IPS DF 19.7 (cell line): ENCODE measurements around the gene CRYBG1.
"Not testable (repeated sequence)": the region's sequence is repeated elsewhere in the genome, so short reads cannot be mapped to it uniquely, and the experiment has no call there.

Experiments used
- DNase-seq: peaks from one replicate; pipeline ENCODE4 v3.0.0-alpha.2; 2013; ENCODE audit warnings: low read depth, low spot score

CRYBG1 gene

DNA sequence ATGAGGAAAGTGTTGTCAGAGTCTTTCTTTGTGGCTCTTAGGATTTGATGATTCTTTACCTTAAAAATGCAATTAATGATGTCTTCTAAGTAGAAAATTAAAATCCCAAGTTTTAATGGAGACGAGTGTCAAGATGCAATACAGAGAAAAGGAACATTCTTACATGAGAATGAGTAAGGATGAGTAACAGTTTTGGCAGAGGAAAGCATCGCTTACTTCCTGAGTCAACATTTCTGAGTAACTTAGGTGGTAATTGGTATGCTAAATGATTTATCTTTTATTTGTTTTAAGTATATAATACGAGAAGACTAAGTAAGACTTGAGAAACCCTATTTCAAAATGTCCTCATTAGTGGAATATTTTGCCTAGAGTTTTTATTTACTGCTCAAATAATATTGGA is 167.5 kb downstream of the CRYBG1 start:
- DNase-seq, result no peak

DNA sequence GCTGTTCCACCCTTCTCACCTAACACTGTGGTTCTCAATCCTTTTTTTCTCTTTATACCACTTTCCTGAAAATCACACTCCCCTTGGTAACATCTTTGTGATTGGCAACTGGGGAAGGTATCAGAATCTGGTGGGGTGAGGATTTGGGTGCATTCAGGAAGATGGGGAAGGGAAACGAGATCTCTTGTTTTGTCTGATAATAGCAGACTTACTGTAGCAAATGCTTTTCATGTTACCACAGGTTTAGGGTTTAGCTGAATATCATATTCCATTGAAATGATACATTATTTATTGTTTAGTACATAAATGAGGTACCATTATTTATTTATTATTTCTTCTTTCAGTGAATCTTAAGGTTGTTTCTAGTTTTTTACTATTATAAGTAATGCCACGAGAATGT is 168.0 kb downstream of the CRYBG1 start:
- no peak for DNase-seq

- no peak for DNase-seq
These were observed 168.9 kb downstream of the CRYBG1 start for GRCh38 chr6:106529438-106529837.

DNA sequence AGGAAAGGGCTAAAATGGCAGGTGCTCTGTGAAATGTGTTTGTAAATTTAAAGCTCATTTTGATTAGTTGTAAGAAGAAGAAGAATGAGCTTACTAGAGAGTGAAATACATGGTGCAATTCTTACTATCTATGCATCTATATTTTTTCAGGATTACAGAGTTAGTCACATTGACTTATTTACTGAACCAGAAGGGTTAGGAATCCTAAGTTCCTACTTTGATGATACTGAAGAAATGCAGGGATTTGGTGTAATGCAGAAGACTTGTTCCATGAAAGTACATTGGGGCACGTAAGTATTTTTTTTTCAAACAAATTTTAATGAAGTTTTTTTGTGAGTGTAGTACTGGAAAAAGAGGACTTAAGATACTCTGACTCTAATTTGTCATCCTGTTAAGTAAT is 169.5 kb downstream of the CRYBG1 start:
- DNase-seq, result no peak

DNA sequence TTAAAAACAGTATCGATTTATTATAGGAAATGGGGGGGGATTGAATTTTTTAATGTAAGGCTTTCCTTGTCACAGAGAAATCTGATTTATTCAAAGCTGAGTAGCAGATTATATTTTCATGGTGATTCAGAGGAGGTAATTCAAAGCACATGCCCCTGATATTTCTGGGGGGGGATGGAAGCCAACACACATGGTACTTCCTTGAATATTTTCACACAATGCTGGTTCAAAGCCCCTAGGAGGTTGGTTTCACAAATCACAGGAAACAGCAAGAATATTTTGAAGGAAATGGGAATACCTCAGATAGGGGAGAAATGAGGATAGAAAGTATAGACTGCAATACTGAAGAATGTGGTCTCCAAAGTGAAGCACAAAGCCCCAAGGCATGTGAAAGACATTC is 170.0 kb downstream of the CRYBG1 start:
- no peak for DNase-seq

DNA sequence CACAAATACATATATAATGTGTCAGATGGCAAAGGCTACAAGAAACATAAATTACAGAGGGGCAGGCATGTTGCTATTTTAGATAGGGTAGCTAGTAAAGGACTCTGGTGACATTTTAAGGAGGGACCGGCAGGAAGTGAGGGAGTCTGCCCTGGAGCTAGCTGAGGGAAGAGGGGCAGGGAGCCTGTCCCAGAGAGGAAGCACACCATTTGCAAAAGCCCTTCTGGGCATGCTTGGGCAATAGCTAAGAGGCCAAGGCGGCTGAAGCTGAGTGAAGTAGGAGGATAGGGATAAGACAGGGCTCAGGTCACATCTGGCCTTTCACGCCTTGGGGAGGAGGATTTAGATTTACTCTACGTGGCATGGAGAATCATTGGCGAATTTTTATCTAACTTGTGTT is 172.5 kb downstream of the CRYBG1 start:
- no peak for DNase-seq

GRCh38 chr6:106534004-106534403 is 173.5 kb downstream of the CRYBG1 start:
- no peak for DNase-seq

GRCh38 chr6:106534564-106534982 is 174.1 kb downstream of the CRYBG1 start:
- no peak for DNase-seq

- no peak for DNase-seq
These were observed 174.5 kb downstream of the CRYBG1 start for GRCh38 chr6:106535012-106535411.

GRCh38 chr6:106536357-106536756 is 175.8 kb downstream of the CRYBG1 start:
- DNase-seq, result no peak

DNA sequence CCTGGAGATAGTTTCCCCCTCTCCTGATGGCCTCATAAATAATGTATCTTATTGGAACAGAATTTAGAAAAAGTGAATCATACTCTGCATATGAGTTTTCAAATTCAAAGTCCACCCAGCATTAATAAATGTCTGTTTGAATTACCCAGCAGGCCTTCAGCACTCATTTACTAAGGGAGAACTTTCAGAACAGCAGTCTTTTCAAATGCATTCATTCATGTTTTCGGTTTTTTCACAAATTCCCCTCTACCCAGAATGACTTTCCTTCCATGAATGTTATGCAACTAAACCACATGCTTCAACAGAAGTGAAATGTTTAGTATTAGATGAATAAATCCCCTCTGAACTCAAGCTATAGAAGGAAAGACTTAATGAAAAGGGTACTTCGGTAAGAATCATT is 176.3 kb downstream of the CRYBG1 start:
- DNase-seq, result no peak

- DNase-seq, result no peak
These were observed 177.1 kb downstream of the CRYBG1 start for GRCh38 chr6:106537662-106538061.

GRCh38 chr6:106538145-106538544 is 177.6 kb downstream of the CRYBG1 start:
- DNase-seq, result no peak

DNA sequence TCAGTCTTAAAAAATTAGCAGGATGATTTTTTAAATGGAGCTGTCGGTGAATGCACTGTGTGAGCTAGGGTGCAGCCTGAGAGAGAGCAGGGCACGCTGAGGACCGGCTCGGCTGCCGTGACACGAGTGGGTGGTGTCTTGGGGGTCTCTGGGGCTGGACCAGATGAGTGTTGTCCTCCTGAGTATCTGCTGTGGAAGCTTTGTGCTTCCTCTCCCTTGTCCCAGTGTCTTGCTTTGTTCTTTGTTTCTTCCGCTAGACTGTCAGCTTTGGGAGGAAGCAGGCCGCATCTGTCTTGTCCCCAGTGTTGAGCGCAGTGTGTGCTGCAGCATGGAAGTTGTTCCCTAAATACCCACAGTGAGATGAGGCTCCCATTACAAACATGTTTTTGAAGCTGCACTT is 179.4 kb downstream of the CRYBG1 start:
- DNase-seq, result no peak

DNA sequence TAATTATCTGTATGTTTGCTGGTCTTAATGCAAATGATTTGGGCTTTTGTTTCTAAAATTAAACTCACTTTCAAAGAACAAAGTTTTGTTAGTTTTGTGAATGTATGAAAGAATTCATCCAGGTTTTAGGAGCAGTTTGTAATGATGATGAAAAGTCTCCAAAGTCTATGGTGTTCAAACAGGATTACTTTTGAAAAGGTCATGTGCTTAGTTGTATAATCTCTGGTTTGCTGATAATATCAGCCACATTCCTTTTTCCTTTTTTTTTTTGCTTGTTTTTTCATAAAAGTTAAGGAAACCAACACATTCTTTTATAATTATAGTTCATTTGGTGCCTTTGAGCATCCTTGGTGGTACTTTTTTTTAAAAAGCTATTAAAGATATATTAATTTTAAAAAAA is 179.9 kb downstream of the CRYBG1 start:
- DNase-seq, result no peak

DNA sequence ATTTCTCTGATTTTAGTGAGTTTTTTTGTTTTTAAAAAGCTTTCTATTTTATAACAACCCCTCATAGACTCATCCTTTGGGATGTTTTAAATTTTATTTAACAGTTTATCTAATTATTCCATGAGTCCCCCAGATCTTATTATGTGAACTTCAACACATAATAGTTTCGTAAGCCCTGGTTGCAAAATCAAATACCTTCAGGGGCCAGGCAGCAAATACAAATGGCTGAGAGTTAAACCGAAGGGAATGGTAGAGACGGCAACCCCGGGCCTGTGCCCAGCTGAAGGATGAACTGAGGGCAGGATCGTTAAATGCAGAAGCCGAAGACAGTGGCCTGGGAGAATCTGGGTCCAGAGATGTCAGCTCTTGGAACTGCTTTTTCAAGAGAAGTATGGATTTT is 180.4 kb downstream of the CRYBG1 start:
- no peak for DNase-seq

DNA sequence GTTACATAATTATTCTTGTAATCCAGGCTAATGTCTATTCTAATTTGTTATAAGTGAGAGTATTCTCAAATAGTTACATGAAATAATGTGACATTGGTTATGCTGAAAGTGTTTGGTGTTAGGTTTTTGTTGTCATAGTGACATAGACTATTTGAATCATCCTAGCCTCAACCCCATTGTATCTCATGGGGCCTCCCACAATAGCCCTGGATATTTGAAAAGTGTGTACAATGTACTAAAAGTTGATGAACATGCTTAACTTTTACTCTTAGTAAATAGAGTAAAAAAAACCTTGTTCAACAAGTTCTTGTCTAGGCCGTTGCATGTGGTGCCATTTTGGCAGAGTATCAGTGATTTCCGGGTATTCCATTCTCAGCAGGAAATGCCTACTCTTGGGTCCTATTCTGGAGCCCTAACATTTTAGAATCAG is 185.8 kb downstream of the CRYBG1 start:
- no peak for DNase-seq

- no peak for DNase-seq
These were observed 186.3 kb downstream of the CRYBG1 start for GRCh38 chr6:106546691-106547414.

DNA sequence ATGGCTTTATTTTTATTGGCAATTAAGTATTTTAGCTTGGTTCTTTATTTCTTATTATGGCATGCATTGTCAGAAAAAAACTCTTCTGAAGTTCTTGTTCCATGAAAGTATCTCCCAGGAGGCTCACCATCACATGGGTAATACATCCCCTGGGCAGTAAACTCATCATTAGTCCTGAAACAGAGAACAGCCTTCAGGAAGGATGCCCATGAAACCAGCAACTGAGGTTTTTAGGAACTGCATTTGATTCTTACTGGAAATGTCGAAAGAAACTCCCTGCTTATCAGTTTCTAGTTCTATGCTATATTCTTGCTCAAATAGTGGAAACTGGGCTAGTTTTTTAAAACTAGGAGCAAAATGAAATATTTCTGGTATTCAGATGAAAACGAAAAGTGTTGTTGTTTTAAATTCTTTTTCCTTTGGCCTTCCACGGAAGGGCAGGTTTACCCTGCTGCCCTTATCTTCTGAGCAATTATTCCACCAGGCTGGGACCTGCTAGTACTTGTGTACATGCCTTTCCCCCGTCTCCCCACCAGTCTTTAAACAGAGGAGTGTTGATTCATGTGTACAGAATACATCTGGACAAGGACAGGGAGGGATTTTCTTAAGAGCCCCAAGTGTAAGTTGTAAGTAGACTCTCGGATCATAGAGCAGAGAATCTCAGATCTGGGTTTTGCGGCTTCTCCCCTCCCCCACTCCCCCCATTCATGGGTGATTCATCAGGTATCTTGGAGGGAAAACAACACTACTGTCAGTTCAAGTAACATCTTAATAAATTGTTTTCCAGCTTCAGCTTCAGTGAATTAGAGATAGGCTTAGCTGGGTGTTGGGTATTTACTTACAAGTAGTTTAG is 187.3 kb downstream of the CRYBG1 start:
- DNase-seq, result no peak

- not testable (repeated sequence) for DNase-seq
These were observed 188.5 kb downstream of the CRYBG1 start for GRCh38 chr6:106548926-106549455.

GRCh38 chr6:106549521-106549920 is 189.0 kb downstream of the CRYBG1 start:
- no peak for DNase-seq

DNA sequence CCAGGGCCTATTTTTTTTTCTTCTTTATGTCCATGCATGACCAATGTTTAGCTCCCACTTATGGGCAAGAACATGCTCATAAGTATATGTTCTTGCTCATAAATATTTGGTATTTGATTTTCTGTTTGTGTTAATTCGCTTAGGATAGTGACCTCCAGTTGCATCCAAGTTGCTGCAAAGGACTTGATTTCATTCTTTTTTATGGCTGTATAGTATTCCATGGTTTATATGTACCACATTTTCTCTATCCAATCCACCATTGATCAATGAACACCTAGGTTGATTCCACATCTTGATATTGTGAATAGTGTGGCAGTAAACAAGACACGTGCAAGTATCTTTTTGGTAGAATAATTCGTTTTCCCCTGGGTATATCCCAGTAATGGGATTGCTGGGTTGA is 190.6 kb downstream of the CRYBG1 start:
- no peak for DNase-seq

GRCh38 chr6:106553440-106553839 is 192.9 kb downstream of the CRYBG1 start:
- no peak for DNase-seq
